GM18951 (cell line): ENCODE measurements around the gene ANKH.

Experiments used
- POLR2A ChIP-seq: IDR thresholded peaks from 4 replicates; pipeline ENCODE4 v1.6.1; 2011; ENCODE audit warnings: mild to moderate bottlenecking; ENCODE audit not compliant: insufficient read length, insufficient read depth; ENCODE audit errors: extremely low read depth
- in situ Hi-C: fragments of 300-500 bp; cut with MboI; formaldehyde crosslinking; loops from one replicate; pipeline ENCODE4 v1.12.0; 2022; ENCODE audit warnings: low sequenced_read_pairs, mixed read lengths, inconsistent platforms; ENCODE audit not compliant: unreplicated experiment

ANKH gene

DNA sequence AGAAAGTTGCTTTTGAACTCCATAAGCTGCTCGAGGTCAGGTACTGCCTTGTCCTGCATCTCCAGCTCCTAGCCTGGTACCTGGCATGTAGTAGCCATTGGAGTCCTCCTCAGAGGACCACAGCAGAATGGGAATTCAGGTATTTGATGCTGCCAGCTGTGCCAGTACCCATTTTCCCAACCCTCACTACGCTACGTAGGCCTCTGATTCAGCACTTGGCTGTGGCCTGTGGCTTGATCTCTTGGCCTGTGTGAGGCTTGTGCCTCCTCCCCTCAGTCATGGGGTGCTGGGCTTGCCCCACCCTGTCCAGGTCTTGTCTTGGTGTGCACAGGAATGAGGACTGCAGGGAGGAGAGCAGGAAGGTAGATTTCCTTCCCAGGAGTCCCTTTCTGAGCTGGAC, 195.3 kb downstream of the ANKH start:
- in situ Hi-C loops = no loop called here
- no peak for TF ChIP-seq POLR2A

DNA sequence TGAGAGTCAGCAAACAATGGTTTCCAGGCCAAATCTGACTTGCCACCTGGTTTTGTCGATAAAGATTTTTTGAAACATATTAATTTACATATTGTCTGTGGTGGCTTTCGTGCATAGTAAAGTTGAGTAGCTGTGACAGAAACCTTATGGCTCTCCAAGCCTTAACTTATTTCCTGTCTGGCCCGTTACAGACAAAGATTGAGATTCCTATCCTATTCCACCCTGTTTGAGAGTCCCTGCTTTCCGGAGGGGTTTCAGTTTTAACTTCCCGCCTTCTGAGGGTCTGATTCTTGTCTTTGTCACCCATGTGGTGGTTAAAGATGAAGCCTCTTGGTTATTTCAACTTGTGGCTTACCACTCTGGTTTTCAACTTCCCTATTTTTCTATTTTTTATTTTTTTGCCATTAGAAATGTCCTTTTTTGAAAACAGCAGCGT, 195.7 kb downstream of the ANKH start:
- in situ Hi-C loops = no loop called here

GRCh38 chr5:14674983-14675854, 196.4 kb downstream of the ANKH start:
- no peak for TF ChIP-seq POLR2A
- in situ Hi-C loops = loop anchor here (25.0 kb wide), 1 partner anchor 513 kb away; no protein-coding TSS in a partner anchor

More for the DNA sequence above, 195.7 kb downstream of the ANKH start:
- no peak for TF ChIP-seq POLR2A

DNA sequence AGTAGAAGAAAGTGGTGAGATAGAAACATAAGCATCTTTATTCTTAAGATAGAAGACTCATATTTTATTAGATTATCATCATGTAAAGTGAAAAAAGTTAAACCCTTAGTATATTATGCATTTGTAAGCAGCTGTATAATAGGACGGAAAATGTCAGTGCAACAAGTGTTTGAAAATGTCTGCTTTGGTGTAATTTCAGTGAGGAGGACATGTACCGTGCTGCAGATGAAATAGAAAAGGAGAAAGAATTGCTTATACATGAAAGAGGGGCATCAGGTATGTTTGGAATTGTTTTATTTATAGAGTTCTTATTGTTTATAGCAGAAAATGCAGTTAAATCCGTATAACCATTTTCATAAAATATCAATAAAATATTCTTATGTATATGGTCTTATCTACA, 198.1 kb downstream of the ANKH start:
- in situ Hi-C loops = loop anchor here (25.0 kb wide), 1 partner anchor 511 kb away; no protein-coding TSS in a partner anchor
- no peak for TF ChIP-seq POLR2A

- no peak for TF ChIP-seq POLR2A
- in situ Hi-C loops = loop anchor here (25.0 kb wide), 1 partner anchor 510 kb away; no protein-coding TSS in a partner anchor
Observed at GRCh38 chr5:14672484-14673394, 198.8 kb downstream of the ANKH start.

GRCh38 chr5:14672082-14672481, 199.5 kb downstream of the ANKH start:
- in situ Hi-C loops = loop anchor here (25.0 kb wide), 1 partner anchor 510 kb away; no protein-coding TSS in a partner anchor
- no peak for TF ChIP-seq POLR2A

GRCh38 chr5:14671414-14671813, 200.2 kb downstream of the ANKH start:
- no peak for TF ChIP-seq POLR2A
- in situ Hi-C loops = loop anchor here (25.0 kb wide), 1 partner anchor 509 kb away; no protein-coding TSS in a partner anchor

DNA sequence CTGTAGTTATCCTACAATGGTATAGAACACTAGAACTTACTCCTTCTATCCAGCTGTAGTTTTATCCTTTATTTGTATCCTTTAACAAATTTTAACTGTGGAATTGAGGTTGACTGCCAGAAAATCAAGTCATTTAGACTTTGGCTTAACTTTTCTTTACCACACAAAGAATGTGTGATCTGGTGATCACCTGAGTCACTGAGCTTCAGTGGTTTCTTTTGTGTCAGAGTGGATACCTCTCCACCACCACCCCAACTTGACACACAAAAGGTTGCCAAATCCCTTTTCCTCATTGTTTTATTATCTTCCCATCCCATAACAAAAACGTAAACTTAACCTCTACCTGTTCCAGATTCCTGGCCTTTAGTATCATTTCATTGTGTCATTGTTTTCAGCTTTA, 201.6 kb downstream of the ANKH start:
- TF ChIP-seq POLR2A = no peak
- in situ Hi-C loops = loop anchor here (25.0 kb wide), 1 partner anchor 508 kb away; no protein-coding TSS in a partner anchor

- in situ Hi-C loops = loop anchor here (25.0 kb wide), 1 partner anchor 507 kb away; no protein-coding TSS in a partner anchor
- TF ChIP-seq POLR2A = no peak
Observed at GRCh38 chr5:14669415-14669814, 202.2 kb downstream of the ANKH start.

GRCh38 chr5:14668181-14668591, 203.4 kb downstream of the ANKH start:
- in situ Hi-C loops = loop anchor here (25.0 kb wide), 1 partner anchor 506 kb away; no protein-coding TSS in a partner anchor
- TF ChIP-seq POLR2A = no peak

- in situ Hi-C loops = loop anchor here (25.0 kb wide), 1 partner anchor 505 kb away; no protein-coding TSS in a partner anchor
Observed at GRCh38 chr5:14667770-14668169, 203.8 kb downstream of the ANKH start.

GRCh38 chr5:14667290-14667689, 204.3 kb downstream of the ANKH start:
- in situ Hi-C loops = loop anchor here (25.0 kb wide), 1 partner anchor 505 kb away; no protein-coding TSS in a partner anchor
- no peak for TF ChIP-seq POLR2A

More at GRCh38 chr5:14667770-14668169, 203.8 kb downstream of the ANKH start:
- no peak for TF ChIP-seq POLR2A

GRCh38 chr5:14666357-14666756, 205.2 kb downstream of the ANKH start:
- in situ Hi-C loops = loop anchor here (25.0 kb wide), 1 partner anchor 504 kb away; no protein-coding TSS in a partner anchor
- no peak for TF ChIP-seq POLR2A

- TF ChIP-seq POLR2A = peak; percentile 51
- in situ Hi-C loops = loop anchor here (25.0 kb wide), 1 partner anchor 504 kb away; no protein-coding TSS in a partner anchor
Observed at GRCh38 chr5:14665949-14666348, 205.6 kb downstream of the ANKH start.
